ENCODE data around the gene C5. TPM values are rescaled to one million over a fixed set of nuclear protein-coding genes. Genes with fewer than 3 reads are reported as not detected.

The C5 gene
- total RNA-seq, 4 donors from 2014 or later, result 0.83 to 5.1 (median 1.6) TPM

- TF ChIP-seq CTCF (IDR thresholded peaks at IDR 0.05) (no peak), POLR2A (IDR thresholded peaks at IDR 0.05) (no peak)
- no peaks in the 10 kb centered on the region for H3K9me3 ChIP-seq
- H3K4me3 ChIP-seq, result no peak overlapping the region
- no peak for DNase-seq
- H3K27ac ChIP-seq, result no peak overlapping the region
- WGBS, 2 donors, result 83 to 94% methylated on average over 1 of the region's 1 CpG
- H3K27me3 ChIP-seq, result no peaks in the 10 kb centered on the region
- intact Hi-C loops (cut with DNase I), result no loop called here
- H3K36me3 ChIP-seq, result peaks cover 0 to 34% (median 0%) of the 10 kb centered on the region in 3 donors
- no peaks in the 10 kb centered on the region for H3K4me1 ChIP-seq
Measured at GRCh38 chr9:121085661-121086060, 35.6 kb upstream of the C5 start.

GRCh38 chr9:121082075-121082474 lies 32.0 kb upstream of the C5 start:
- no peak overlapping the region for H3K4me3 ChIP-seq
- no peaks in the 10 kb centered on the region for H3K9me3 ChIP-seq
- H3K36me3 ChIP-seq, result peaks cover 0 to 32% (median 0%) of the 10 kb centered on the region in 3 donors
- no peak for DNase-seq
- no peak for TF ChIP-seq CTCF (IDR thresholded peaks at IDR 0.05)
- TF ChIP-seq POLR2A (IDR thresholded peaks at IDR 0.05), result no peak
- WGBS, 2 donors, result 46 to 80% methylated on average over 1 of the region's 1 CpG
- peaks cover 0 to 6% (median 0%) of the 10 kb centered on the region in 3 donors for H3K4me1 ChIP-seq
- H3K27me3 ChIP-seq, result no peaks in the 10 kb centered on the region
- intact Hi-C loops (cut with DNase I), result no loop called here
- no peak overlapping the region for H3K27ac ChIP-seq

GRCh38 chr9:121075251-121076036 lies 25.4 kb upstream of the C5 start:
- intact Hi-C loops (cut with DNase I), result no loop called here
- no peak for DNase-seq
- TF ChIP-seq POLR2A (IDR thresholded peaks at IDR 0.05) (no peak), CTCF (IDR thresholded peaks at IDR 0.05) (peak in 1 of 6 experiments; percentile 4)
- H3K4me1 ChIP-seq, result peaks cover 12 to 47% (median 21%) of the 10 kb centered on the region in 3 donors
- peaks cover 0 to under 1% (median 0%) of the 10 kb centered on the region in 3 donors for H3K36me3 ChIP-seq
- H3K27ac ChIP-seq, result peak overlapping the region; percentile 81 to 95 (median 90)
- peak overlapping the region; percentile 62 to 87 (median 74) for H3K4me3 ChIP-seq
- WGBS, 2 donors, result 4% methylated on average over 19 of the region's 19 CpGs
- no peaks in the 10 kb centered on the region for H3K27me3 ChIP-seq
- no peaks in the 10 kb centered on the region for H3K9me3 ChIP-seq

GRCh38 chr9:121074370-121075250 lies 24.5 kb upstream of the C5 start, which contains the start of gene CNTRL:
TSS of gene CNTRL (plus strand) at chr9:121074955. CDS start at chr9:121088327, 13,372 bp downstream.
- DNase-seq, result peak; percentile 37
- Histone ChIP-seq H3K9me3 (no peaks in the 10 kb centered on the region), H3K36me3 (no peaks in the 10 kb centered on the region), H3K4me1 (peaks cover 12 to 47% (median 21%) of the 10 kb centered on the region in 3 donors), H3K27ac (peak within 1 kb of the TSS; percentile 81 to 95 (median 90)), H3K27me3 (no peaks in the 10 kb centered on the region), H3K4me3 (peak within 1 kb of the TSS; percentile 62 to 87 (median 74))
- TF ChIP-seq POLR2A (IDR thresholded peaks at IDR 0.05), result peak in 3 of 4 donors; percentile 7 to 65 (median 54)
- no peak for TF ChIP-seq CTCF (IDR thresholded peaks at IDR 0.05)
- intact Hi-C loops (cut with DNase I), result no loop called here
- 0 to 2% methylated on average over 10 to 22 of the region's 85 CpGs for WGBS, 2 donors
